GM12892 (cell line): ENCODE measurements around the gene CBLN1.

Source experiments
- POLR2AphosphoS5 ChIP-seq: IDR thresholded peaks from 2 replicates; pipeline ENCODE4 v1.6.1; 2011; ENCODE audit warnings: low read depth, low read length, control low read depth
- TAF1 ChIP-seq: IDR thresholded peaks from 2 replicates; pipeline ENCODE4 v1.6.1; 2011; ENCODE audit warnings: low read depth, mild to moderate bottlenecking, control low read depth, low read length, borderline replicate concordance

DNA sequence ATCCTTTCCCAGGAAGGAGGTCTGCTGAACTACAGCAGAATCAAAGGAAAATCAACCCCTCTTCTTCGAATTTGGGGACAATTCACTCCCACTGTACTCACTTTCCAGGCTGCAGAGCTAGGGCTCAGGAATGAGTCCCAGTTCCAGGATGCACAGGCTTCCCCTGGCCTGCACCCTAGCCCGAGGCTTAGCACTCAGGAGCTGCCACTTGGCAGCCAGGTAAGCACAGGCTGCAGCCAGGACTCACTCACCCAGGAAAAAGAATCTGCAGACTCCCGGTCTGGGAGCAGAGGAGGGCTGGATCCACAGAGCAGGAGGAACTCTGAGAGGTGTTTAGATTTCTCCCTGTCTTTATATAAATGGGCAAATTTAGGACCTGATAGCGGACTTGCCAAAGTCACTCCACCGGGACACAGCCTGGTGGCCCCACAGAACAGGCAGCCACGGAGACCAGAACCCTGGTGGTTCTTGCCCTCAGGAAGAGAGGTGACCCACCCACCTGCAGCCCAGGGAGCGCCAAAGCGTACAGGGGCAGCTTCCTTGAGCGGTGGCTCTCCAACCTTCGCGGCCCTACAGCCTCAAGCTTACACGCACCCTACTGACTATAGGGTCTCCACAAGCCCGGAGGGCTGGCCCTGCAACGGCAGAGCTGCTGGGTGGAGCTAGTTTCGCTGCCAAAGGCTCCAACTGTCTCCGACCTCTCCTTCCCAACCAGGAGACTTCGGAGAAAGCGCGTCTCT, 4.8 kb downstream of the CBLN1 start:
- no peak for TF ChIP-seq TAF1
- TF ChIP-seq POLR2AphosphoS5 = no peak
